ENCODE data around the gene POT1.

POT1 gene

GRCh38 chr7:124879771-124880170, 49.9 kb downstream of the POT1 start:
- H3K4me1 Mint-ChIP-seq (ENCODE audit: low read depth) = no peaks in the 10 kb centered on the region
- peaks cover 18% of the 10 kb centered on the region for H3K36me3 Mint-ChIP-seq (ENCODE audit: low read depth)
- no peak overlapping the region for H3K4me3 Mint-ChIP-seq
- H3K27ac Mint-ChIP-seq = no peak overlapping the region
- H3K27me3 Mint-ChIP-seq = no peaks in the 10 kb centered on the region
- no peaks in the 10 kb centered on the region for H3K9me3 Mint-ChIP-seq

- no peak overlapping the region for H3K4me3 Mint-ChIP-seq
- H3K4me1 Mint-ChIP-seq (ENCODE audit: low read depth) = no peaks in the 10 kb centered on the region
- no peaks in the 10 kb centered on the region for H3K27me3 Mint-ChIP-seq
- peaks cover 13% of the 10 kb centered on the region for H3K36me3 Mint-ChIP-seq (ENCODE audit: low read depth)
- no peaks in the 10 kb centered on the region for H3K9me3 Mint-ChIP-seq
- no peak overlapping the region for H3K27ac Mint-ChIP-seq
Measured at GRCh38 chr7:124879103-124879502, 50.5 kb downstream of the POT1 start.

GRCh38 chr7:124874644-124875163, 54.9 kb downstream of the POT1 start:
- Mint-ChIP-seq H3K4me3 (no peak overlapping the region), H3K27ac (no peak overlapping the region), H3K4me1 (ENCODE audit: low read depth) (no peaks in the 10 kb centered on the region), H3K36me3 (ENCODE audit: low read depth) (peaks cover 27% of the 10 kb centered on the region), H3K27me3 (no peaks in the 10 kb centered on the region), H3K9me3 (no peaks in the 10 kb centered on the region)

- H3K4me1 Mint-ChIP-seq (ENCODE audit: low read depth) = no peaks in the 10 kb centered on the region
- peaks cover 44% of the 10 kb centered on the region for H3K36me3 Mint-ChIP-seq (ENCODE audit: low read depth)
- H3K27me3 Mint-ChIP-seq = no peaks in the 10 kb centered on the region
- no peaks in the 10 kb centered on the region for H3K9me3 Mint-ChIP-seq
- no peak overlapping the region for H3K4me3 Mint-ChIP-seq
- no peak overlapping the region for H3K27ac Mint-ChIP-seq
Measured at GRCh38 chr7:124857672-124858235, 71.9 kb downstream of the POT1 start.

- Mint-ChIP-seq H3K27ac (no peak overlapping the region), H3K27me3 (no peaks in the 10 kb centered on the region), H3K4me1 (ENCODE audit: low read depth) (no peaks in the 10 kb centered on the region), H3K36me3 (ENCODE audit: low read depth) (peaks cover 35% of the 10 kb centered on the region), H3K9me3 (no peaks in the 10 kb centered on the region), H3K4me3 (no peak overlapping the region)
Measured at GRCh38 chr7:124856299-124856888, 73.2 kb downstream of the POT1 start.

GRCh38 chr7:124843336-124843735, 86.3 kb downstream of the POT1 start:
- peak overlapping the region; percentile 28 for H3K27ac Mint-ChIP-seq
- no peaks in the 10 kb centered on the region for H3K9me3 Mint-ChIP-seq
- no peaks in the 10 kb centered on the region for H3K27me3 Mint-ChIP-seq
- no peak overlapping the region for H3K4me3 Mint-ChIP-seq
- peaks cover 53% of the 10 kb centered on the region for H3K36me3 Mint-ChIP-seq (ENCODE audit: low read depth)
- peaks cover 14% of the 10 kb centered on the region for H3K4me1 Mint-ChIP-seq (ENCODE audit: low read depth)

- H3K4me1 Mint-ChIP-seq (ENCODE audit: low read depth) = peaks cover 14% of the 10 kb centered on the region
- no peak overlapping the region for H3K4me3 Mint-ChIP-seq
- no peak overlapping the region for H3K27ac Mint-ChIP-seq
- H3K9me3 Mint-ChIP-seq = no peaks in the 10 kb centered on the region
- no peaks in the 10 kb centered on the region for H3K27me3 Mint-ChIP-seq
- peaks cover 47% of the 10 kb centered on the region for H3K36me3 Mint-ChIP-seq (ENCODE audit: low read depth)
Measured at GRCh38 chr7:124840435-124840834, 89.2 kb downstream of the POT1 start.

GRCh38 chr7:124839687-124840086, 89.9 kb downstream of the POT1 start:
- no peak overlapping the region for H3K27ac Mint-ChIP-seq
- no peaks in the 10 kb centered on the region for H3K27me3 Mint-ChIP-seq
- H3K36me3 Mint-ChIP-seq (ENCODE audit: low read depth) = peaks cover 47% of the 10 kb centered on the region
- no peak overlapping the region for H3K4me3 Mint-ChIP-seq
- H3K9me3 Mint-ChIP-seq = no peaks in the 10 kb centered on the region
- peaks cover 11% of the 10 kb centered on the region for H3K4me1 Mint-ChIP-seq (ENCODE audit: low read depth)

- Mint-ChIP-seq H3K36me3 (ENCODE audit: low read depth) (peaks cover 50% of the 10 kb centered on the region), H3K4me3 (no peak overlapping the region)
Measured at GRCh38 chr7:124836173-124836572, 93.5 kb downstream of the POT1 start.

GRCh38 chr7:124818807-124819206, 110.8 kb downstream of the POT1 start:
- peaks cover 4% of the 10 kb centered on the region for H3K27me3 Mint-ChIP-seq
- H3K4me1 Mint-ChIP-seq (ENCODE audit: low read depth) = no peaks in the 10 kb centered on the region
- peaks cover 21% of the 10 kb centered on the region for H3K36me3 Mint-ChIP-seq (ENCODE audit: low read depth)
- no peak overlapping the region for H3K4me3 Mint-ChIP-seq
- H3K27ac Mint-ChIP-seq = no peak overlapping the region
- H3K9me3 Mint-ChIP-seq = peaks cover 10% of the 10 kb centered on the region

More at GRCh38 chr7:124836173-124836572, 93.5 kb downstream of the POT1 start:
- Mint-ChIP-seq H3K9me3 (no peaks in the 10 kb centered on the region), H3K4me1 (ENCODE audit: low read depth) (no peaks in the 10 kb centered on the region), H3K27ac (no peak overlapping the region), H3K27me3 (no peaks in the 10 kb centered on the region)

GRCh38 chr7:124813994-124814798, 115.4 kb downstream of the POT1 start:
- Mint-ChIP-seq H3K27ac (no peak overlapping the region), H3K36me3 (ENCODE audit: low read depth) (no peaks in the 10 kb centered on the region)

GRCh38 chr7:124812764-124813163, 116.9 kb downstream of the POT1 start:
- Mint-ChIP-seq H3K36me3 (ENCODE audit: low read depth) (no peaks in the 10 kb centered on the region), H3K9me3 (peaks cover 10% of the 10 kb centered on the region), H3K4me1 (ENCODE audit: low read depth) (no peaks in the 10 kb centered on the region), H3K4me3 (no peak overlapping the region), H3K27me3 (peaks cover 33% of the 10 kb centered on the region), H3K27ac (no peak overlapping the region)

More at GRCh38 chr7:124813994-124814798, 115.4 kb downstream of the POT1 start:
- no peak overlapping the region for H3K4me3 Mint-ChIP-seq
- peaks cover 10% of the 10 kb centered on the region for H3K9me3 Mint-ChIP-seq
- peaks cover 24% of the 10 kb centered on the region for H3K27me3 Mint-ChIP-seq
- H3K4me1 Mint-ChIP-seq (ENCODE audit: low read depth) = no peaks in the 10 kb centered on the region

GRCh38 chr7:124811341-124811740, 118.3 kb downstream of the POT1 start:
- H3K4me1 Mint-ChIP-seq (ENCODE audit: low read depth) = no peaks in the 10 kb centered on the region
- H3K27ac Mint-ChIP-seq = no peak overlapping the region
- no peaks in the 10 kb centered on the region for H3K9me3 Mint-ChIP-seq
- H3K36me3 Mint-ChIP-seq (ENCODE audit: low read depth) = no peaks in the 10 kb centered on the region
- H3K27me3 Mint-ChIP-seq = peaks cover 33% of the 10 kb centered on the region
- H3K4me3 Mint-ChIP-seq = no peak overlapping the region

- no peak overlapping the region for H3K4me3 Mint-ChIP-seq
- no peak overlapping the region for H3K27ac Mint-ChIP-seq
- no peaks in the 10 kb centered on the region for H3K9me3 Mint-ChIP-seq
- H3K27me3 Mint-ChIP-seq = peaks cover 33% of the 10 kb centered on the region
- H3K36me3 Mint-ChIP-seq (ENCODE audit: low read depth) = no peaks in the 10 kb centered on the region
- H3K4me1 Mint-ChIP-seq (ENCODE audit: low read depth) = no peaks in the 10 kb centered on the region
Measured at GRCh38 chr7:124810605-124811004, 119.0 kb downstream of the POT1 start.

- peaks cover 26% of the 10 kb centered on the region for H3K27me3 Mint-ChIP-seq
- H3K9me3 Mint-ChIP-seq = no peaks in the 10 kb centered on the region
- H3K36me3 Mint-ChIP-seq (ENCODE audit: low read depth) = no peaks in the 10 kb centered on the region
- no peak overlapping the region for H3K4me3 Mint-ChIP-seq
- H3K27ac Mint-ChIP-seq = no peak overlapping the region
- no peaks in the 10 kb centered on the region for H3K4me1 Mint-ChIP-seq (ENCODE audit: low read depth)
Measured at GRCh38 chr7:124808206-124808605, 121.4 kb downstream of the POT1 start.
